NCI-H345 treated with DMSO at 0.1 percent for 48 hours (cell line): ENCODE results near the gene GNAI2.

Experiments
- DNase-seq: peaks from one replicate; lab custom pipeline; 2025; ENCODE audit not compliant: unreplicated experiment; lab: John Stamatoyannopoulos, UW

GNAI2 gene

GRCh38 chr3:50235716-50236483 is at the start of gene GNAI2:
Gene GNAI2, plus strand, starts transcription at chr3:50236204. Its CDS starts 132 bp downstream, at chr3:50236336.
- DNase-seq = peak; percentile 85

DNA sequence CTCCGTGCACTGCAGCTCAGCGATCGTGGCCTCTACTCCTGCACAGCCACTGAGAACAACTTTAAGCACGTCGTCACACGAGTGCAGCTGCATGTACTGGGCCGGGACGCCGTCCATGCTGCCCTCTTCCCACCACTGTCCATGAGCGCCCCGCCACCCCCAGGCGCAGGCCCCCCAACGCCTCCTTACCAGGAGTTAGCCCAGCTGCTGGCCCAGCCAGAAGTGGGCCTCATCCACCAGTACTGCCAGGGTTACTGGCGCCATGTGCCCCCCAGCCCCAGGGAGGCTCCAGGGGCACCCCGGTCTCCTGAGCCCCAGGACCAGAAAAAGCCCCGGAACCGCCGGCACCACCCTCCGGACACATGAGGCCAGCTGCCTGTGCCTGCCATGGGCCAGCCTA is 48.3 kb upstream of the GNAI2 start:
- DNase-seq = no peak

DNA sequence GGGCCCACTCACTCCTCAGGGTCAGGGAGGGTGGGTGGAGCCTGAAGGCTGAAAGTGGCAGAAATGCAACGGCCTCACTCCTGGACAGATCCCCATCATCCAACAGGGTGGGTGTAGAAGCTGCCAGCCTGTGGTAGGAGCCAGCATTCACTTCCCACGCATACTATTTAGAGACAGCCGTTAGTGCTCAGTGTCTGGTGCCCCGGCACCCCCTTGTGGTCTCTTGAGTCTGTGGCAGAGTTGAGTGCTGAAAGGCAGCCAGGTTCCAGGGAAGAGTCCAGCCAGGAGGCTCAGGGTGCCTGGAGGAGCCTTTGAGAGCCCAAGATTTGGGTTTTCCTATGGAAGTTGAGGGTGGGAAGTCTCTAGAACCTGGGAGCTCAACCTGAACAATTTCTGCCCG is 46.7 kb upstream of the GNAI2 start:
- DNase-seq = peak; percentile 20

GRCh38 chr3:50189989-50190388 is 46.0 kb upstream of the GNAI2 start:
- no peak for DNase-seq

- DNase-seq = no peak
Observed at GRCh38 chr3:50190936-50191660, 44.9 kb upstream of the GNAI2 start, which contains the start of gene GNAT1. Gene GNAT1, plus strand, starts transcription at chr3:50191610. Its CDS starts 116 bp downstream, at chr3:50191726.

GRCh38 chr3:50192124-50192523 is 43.9 kb upstream of the GNAI2 start:
- no peak for DNase-seq

DNA sequence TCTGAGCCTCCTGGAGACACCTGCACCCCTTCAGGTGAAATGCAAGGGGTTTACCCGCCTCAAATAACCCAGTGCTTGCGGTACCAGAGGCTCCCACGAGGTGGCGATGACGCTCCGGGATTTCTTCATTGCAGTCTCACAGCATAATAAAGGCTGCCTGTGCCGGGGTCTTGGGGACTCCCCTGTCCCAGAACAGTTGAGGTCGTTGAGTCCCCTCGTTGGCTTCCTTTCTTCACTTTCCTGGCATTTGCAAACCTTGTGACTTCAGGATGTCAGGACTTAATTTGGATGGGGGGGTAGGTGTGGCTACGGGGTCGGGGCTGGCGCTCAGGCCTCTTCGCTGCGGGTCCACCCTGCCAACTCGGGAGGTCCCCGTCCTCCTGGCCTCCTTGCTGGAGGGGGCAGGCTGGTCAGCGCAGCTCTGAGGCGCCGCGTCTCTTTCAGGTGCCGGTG is 43.3 kb upstream of the GNAI2 start:
- DNase-seq = peak; percentile 15

DNA sequence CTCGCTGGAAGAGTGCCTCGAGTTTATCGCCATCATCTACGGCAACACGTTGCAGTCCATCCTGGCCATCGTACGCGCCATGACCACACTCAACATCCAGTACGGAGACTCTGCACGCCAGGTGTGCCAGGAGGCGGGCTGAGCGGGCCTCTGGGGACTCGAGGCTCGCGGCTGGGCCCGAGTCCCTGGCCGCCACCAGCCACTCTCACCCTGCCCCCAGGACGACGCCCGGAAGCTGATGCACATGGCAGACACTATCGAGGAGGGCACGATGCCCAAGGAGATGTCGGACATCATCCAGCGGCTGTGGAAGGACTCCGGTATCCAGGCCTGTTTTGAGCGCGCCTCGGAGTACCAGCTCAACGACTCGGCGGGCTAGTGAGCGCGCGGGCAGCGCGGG is 42.7 kb upstream of the GNAI2 start:
- no peak for DNase-seq

DNA sequence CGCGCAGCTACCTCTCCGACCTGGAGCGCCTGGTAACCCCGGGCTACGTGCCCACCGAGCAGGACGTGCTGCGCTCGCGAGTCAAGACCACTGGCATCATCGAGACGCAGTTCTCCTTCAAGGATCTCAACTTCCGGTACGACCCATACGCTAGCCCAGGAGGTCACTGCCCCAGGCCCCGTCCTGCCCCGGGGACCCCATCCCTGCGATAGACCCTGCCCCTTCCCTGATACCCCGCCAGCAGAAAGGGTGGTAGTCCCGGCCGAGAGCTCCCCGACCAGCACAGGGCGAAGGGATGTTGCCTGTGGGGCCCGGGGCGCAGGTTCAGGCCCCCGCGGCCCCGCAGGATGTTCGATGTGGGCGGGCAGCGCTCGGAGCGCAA is 42.3 kb upstream of the GNAI2 start:
- no peak for DNase-seq

DNA sequence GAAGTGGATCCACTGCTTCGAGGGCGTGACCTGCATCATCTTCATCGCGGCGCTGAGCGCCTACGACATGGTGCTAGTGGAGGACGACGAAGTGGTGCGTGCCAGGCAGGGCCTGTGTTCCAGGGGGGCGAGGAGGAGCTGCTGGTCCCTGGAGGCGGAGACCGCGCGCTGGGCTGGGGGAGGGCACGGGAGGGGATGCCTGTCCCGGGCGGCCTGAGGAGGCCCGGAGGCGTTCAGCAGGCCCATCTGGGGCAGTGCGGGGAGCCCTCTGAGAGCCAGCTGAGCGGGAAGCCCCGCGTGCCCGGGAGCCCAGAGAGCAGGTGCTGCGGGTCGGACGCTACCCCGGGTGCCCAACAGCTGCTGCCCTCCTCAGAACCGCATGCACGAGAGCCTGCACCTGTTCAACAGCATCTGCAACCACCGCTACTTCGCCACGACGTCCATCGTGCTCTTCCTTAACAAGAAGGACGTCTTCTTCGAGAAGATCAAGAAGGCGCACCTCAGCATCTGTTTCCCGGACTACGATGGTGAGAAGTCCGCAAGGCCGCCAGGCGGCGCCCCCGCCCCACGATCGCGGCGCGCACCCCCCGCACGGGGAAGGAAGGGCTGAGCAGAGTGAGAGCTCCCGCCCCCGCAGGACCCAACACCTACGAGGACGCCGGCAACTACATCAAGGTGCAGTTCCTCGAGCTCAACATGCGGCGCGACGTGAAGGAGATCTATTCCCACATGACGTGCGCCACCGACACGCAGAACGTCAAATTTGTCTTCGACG is 41.7 kb upstream of the GNAI2 start:
- DNase-seq = no peak

DNA sequence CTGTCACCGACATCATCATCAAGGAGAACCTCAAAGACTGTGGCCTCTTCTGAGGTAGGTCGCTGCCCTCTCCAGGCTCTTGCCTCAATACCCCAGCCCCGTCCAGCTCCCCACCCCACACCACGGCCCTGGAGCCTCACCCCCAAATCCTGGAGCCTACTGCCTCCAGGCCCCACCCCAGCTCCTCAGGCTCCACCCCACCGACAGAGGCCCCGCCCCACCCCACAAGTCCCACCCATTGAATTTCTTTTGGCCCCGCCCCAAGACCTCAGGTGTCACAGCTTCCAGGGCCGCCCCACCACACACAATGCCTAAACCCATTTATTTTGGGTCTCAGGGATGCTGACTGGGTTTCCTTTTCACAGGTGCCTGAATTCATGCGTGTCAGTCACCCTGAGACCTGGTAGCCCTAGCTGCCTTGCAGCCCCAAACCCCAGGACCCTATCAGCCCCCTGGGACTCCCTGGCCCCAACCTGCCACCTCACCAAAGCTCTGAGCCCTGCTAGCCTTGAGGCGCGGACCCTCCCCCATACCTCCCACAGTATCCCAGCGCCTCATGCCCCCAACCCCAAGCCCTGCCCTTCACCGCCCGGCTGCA is 41.0 kb upstream of the GNAI2 start:
- DNase-seq = no peak

DNA sequence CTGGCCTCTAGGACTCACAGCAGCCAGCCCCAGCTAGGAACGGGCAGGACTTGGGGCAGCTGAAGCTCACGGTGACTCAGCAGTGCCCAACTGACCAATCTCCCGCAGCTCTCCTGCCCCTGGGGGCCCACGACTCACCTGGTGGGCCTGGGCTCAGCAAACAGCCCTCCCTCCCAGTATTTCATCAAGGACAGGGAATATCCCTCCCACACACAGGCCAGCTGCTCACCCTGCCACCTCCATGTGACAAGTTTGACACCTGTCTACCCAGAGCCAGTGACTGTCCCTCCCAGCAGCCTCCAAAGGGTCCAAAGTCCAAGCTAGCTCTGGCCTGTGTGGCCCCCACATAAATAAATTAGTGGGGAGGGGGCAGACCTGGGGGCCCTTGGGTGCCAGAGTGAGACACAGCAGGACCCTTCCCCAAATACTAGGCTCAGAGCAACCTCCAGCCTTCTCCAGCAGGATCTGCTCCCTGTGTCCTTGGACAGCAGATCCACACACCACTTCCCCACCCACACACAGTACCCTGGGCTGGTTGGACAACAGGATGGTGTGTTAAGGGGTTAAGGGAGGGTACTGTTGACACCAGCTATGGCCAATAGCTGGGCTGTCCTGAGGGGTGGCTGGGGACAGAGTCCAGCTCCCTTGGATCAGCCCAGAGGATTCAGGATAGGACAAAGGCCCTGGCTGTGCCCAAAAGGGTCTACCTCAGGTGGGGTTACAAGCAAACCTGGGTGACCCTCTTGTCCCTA is 40.3 kb upstream of the GNAI2 start:
- DNase-seq = no peak

GRCh38 chr3:50196253-50196801 is 39.7 kb upstream of the GNAI2 start:
- no peak for DNase-seq

DNA sequence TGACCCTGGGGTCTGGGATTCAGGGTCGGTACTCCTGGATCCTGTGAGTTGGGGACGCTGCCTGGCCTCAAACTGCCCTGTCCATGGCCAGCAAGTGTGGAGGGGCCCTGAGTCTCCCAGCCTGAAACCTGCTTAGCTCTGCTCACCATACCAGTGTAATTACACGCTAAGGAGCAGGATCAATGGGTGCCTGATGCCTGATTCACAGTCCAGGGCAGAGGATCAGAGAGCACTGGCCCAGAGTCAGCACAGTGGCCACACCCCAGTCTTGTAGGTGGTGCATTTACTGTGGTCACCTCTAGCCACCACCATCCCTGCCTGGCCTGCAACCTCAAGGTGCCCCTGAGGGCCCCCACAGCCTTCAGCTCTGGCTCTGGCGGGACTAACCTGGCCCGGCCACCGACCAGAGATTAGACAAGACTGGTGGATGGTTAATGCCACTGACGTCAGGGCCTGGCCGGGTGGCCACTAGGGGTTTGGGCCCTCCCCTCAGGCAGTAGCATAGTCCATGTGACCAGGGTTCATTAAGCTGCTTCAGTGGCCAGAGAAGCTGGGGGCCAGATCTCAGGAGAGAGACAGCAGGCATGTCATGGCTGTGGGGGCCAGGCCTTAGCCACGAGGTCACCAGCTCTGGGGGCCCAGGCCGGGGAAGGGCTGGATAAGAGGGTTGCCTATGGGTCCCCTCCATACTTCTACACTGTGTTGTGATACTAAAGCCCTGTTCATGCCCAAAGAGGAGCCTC is 34.3 kb upstream of the GNAI2 start:
- no peak for DNase-seq

DNA sequence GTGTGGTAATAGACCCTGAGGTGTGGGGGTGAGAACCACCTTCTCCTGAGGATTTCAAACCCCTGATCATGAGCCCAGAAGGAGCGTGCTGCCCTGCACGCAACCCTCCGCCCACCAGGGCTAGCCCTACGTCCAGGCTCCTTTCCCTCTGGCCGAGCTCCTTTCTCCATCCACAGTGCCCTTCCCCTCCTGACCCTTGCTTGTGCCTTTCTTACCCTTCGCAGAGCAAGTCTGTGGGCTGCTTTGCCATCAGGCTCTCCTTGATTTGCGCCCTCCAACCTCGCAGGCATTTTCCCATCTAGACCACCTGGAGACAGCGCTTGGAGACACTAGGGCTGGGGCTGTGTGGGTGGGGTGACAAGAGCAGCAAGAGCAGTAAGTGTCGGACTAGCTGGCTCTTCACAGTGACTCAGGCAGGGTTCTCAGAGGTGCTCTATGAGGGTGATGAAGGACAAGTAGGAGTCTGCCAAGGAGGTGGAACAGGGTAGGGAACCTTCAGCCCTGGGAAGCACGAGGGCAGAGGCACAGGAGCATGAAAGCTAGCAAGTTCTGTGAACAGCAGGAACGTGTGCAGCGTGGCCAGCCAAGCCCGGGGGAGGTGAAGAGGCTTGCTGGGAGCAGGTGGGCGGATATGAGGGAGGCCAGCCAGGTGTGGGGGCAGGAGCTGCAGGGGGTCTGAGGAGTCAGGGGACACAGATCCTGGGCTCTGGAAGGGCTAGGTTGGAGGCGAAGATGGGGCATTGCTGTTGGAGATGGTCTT is 33.5 kb upstream of the GNAI2 start:
- no peak for DNase-seq

DNA sequence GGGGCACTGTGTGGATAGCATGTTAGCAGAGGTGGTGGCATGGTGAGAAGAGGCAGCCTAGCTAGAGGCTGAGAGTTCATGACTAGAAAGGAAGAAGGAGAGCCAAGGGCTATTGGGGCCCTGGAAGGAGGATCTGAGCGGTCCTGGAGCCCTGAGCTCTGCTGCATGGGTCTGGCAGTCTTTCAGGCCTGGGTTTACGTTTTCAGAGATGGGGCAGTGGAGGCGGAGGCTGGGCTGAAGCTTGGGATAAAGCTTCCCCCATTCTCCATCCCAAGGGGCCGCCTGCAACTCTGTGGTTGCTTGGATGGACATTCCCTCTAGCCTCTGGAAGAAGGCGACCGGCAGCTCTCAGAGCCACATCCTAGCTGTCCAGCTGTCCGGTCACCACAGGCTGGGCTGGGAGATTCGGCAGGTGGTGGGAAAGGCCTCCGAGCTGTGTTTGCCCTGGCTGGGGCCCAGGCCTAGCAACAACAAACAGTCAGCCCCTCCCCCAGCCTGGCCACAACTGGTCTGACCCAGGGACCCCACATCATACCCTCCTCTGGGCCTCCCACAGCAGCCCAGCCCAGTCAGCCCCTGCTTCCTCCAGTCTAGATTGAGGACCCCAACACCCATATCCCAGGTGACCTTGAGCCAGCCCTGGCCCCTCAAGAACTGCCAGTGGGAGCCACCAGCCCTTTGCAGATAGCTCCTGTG is 32.7 kb upstream of the GNAI2 start:
- DNase-seq = no peak

GRCh38 chr3:50203809-50204803 is 31.9 kb upstream of the GNAI2 start:
- DNase-seq = no peak
